GM12891 (cell line): ENCODE data around the gene TEPSIN.

ENCODE experiments used
- DNase-seq: peaks from one replicate; pipeline ENCODE4 v3.0.0; 2011; ENCODE audit warnings: low spot score; ENCODE audit not compliant: insufficient read length
- FAIRE-seq: peaks from 2 replicates; lab custom pipeline; 2011; peaks lifted over from hg19 to GRCh38; lab: Jason Lieb, UNC
- PAX5 ChIP-seq: IDR thresholded peaks from 2 replicates; pipeline ENCODE4 v1.6.1; 2011; ENCODE audit warnings: low read length, moderate library complexity, mild to moderate bottlenecking; ENCODE audit not compliant: insufficient read depth, severe bottlenecking
- POLR2A ChIP-seq: IDR thresholded peaks from 2 replicates; pipeline ENCODE4 v1.6.1; 2011; ENCODE audit warnings: low read depth, low read length, control low read depth
- POLR2AphosphoS5 ChIP-seq: IDR thresholded peaks from 2 replicates; pipeline ENCODE4 v1.6.1; 2011; ENCODE audit warnings: low read depth, low read length, control low read depth
- POU2F2 ChIP-seq: IDR thresholded peaks from 2 replicates; pipeline ENCODE4 v1.6.1; 2011; ENCODE audit warnings: low read depth, mild to moderate bottlenecking, control low read depth, low read length, moderate library complexity
- SPI1 ChIP-seq: IDR thresholded peaks from 2 replicates; pipeline ENCODE4 v1.6.1; 2011; ENCODE audit warnings: low read depth, low read length, control low read depth
- TAF1 ChIP-seq: IDR thresholded peaks from 2 replicates; pipeline ENCODE4 v1.6.1; 2011; ENCODE audit warnings: low read depth, low read length, control low read depth

Gene TEPSIN

GRCh38 chr17:81202318-81202717 is 36.5 kb downstream of the TEPSIN start:
- no peak for FAIRE-seq
- DNase-seq: no peak
- TF ChIP-seq PAX5 (no peak), POLR2AphosphoS5 (no peak), POLR2A (no peak), TAF1 (no peak), POU2F2 (no peak), SPI1 (no peak)

GRCh38 chr17:81200695-81201580 is 37.9 kb downstream of the TEPSIN start:
- FAIRE-seq: no peak
- TF ChIP-seq POU2F2: no peak
- TF ChIP-seq POLR2A: no peak
- no peak for TF ChIP-seq SPI1
- no peak for TF ChIP-seq PAX5
- TF ChIP-seq TAF1: no peak
- TF ChIP-seq POLR2AphosphoS5: no peak
- DNase-seq: peak; percentile 80

GRCh38 chr17:81200201-81200600 is 38.7 kb downstream of the TEPSIN start:
- FAIRE-seq: no peak
- no peak for DNase-seq
- TF ChIP-seq POLR2A: no peak
- no peak for TF ChIP-seq POLR2AphosphoS5
- TF ChIP-seq TAF1: no peak
- TF ChIP-seq PAX5: no peak

DNA sequence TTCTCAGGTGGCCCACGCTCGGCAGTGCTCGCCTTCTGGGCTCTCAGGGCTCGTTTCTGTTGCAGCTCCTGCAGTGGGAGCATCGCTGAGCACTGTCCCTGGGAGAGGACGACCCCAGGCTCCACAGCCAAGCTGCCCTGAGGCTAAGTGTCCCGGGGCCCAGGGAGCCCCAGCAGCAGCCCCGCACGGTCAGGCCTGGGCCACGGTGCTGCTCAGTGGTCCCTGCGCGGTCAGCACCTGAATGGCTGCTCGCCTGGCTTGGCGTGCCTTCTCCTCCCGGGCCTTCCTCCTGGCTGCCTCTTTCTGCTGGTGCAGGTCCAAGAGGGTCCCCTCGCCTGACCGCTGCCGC is 39.4 kb downstream of the TEPSIN start:
- FAIRE-seq (no peak), DNase-seq (no peak)
- TF ChIP-seq POU2F2 (no peak), POLR2A (no peak)

- DNase-seq (no peak), FAIRE-seq (no peak)
- TF ChIP-seq SPI1 (no peak), POLR2AphosphoS5 (no peak), POLR2A (no peak), TAF1 (no peak), POU2F2 (no peak), PAX5 (no peak)
Measured at GRCh38 chr17:81198826-81199481, 39.9 kb downstream of the TEPSIN start.

- TF ChIP-seq SPI1 (no peak), POLR2A (no peak), PAX5 (no peak), POLR2AphosphoS5 (no peak), TAF1 (no peak), POU2F2 (no peak)
- FAIRE-seq (no peak), DNase-seq (no peak)
Measured at GRCh38 chr17:81197831-81198490, 40.9 kb downstream of the TEPSIN start.

DNA sequence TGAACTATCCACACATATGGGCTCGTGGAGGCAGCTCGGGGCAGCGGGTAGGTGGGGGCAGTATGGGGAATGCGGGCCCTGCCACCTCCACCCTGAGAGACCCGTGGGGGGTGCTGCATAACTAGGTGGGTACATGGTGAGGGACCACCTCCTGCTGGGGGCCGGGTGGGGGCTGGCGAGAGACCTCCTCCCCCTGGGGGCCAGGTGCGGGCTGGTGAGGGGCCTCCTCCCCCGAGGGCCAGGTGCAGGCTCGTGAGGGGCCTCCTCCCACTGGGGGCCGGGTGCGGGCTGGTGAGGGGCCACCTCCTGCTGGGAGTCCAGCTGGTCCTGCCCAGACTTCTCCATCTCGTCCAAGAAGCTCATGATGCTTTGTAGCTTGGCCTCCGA is 41.5 kb downstream of the TEPSIN start:
- DNase-seq (no peak), FAIRE-seq (no peak)

GRCh38 chr17:81196505-81197408 is 42.1 kb downstream of the TEPSIN start:
- FAIRE-seq (no peak), DNase-seq (no peak)
- TF ChIP-seq POLR2A (no peak), PAX5 (no peak), TAF1 (no peak), POLR2AphosphoS5 (no peak), POU2F2 (no peak), SPI1 (no peak)

More for the DNA sequence above, 41.5 kb downstream of the TEPSIN start:
- no peak for TF ChIP-seq SPI1
- TF ChIP-seq POLR2AphosphoS5: no peak
- no peak for TF ChIP-seq POLR2A
- TF ChIP-seq PAX5: no peak
- TF ChIP-seq TAF1: no peak
- no peak for TF ChIP-seq POU2F2
